GM18526 (cell line): ENCODE data around the gene DMRTC2.

Experiments
- POLR2A ChIP-seq: IDR thresholded peaks from 3 replicates; pipeline ENCODE4 v1.6.1; 2011; ENCODE audit not compliant: insufficient read length; ENCODE audit errors: extremely low read depth

Gene DMRTC2

GRCh38 chr19:41821003-41821735 lies 23.7 kb upstream of the DMRTC2 start:
- TF ChIP-seq POLR2A, result no peak

- no peak for TF ChIP-seq POLR2A
Measured at GRCh38 chr19:41837981-41838708, 6.7 kb upstream of the DMRTC2 start.

- TF ChIP-seq POLR2A, result no peak
Measured at GRCh38 chr19:41839211-41839610, 5.6 kb upstream of the DMRTC2 start.

GRCh38 chr19:41843371-41843770 lies 1.5 kb upstream of the DMRTC2 start:
- TF ChIP-seq POLR2A, result no peak

GRCh38 chr19:41844601-41845000 lies 241 bp upstream of the DMRTC2 start, which contains the start of gene LYPD4:
LYPD4 (minus strand) TSS chr19:41844683; CDS start chr19:41839285, 5,398 bp downstream.
- no peak for TF ChIP-seq POLR2A

- TF ChIP-seq POLR2A, result no peak
Measured at GRCh38 chr19:41845051-41845590, 279 bp downstream of the DMRTC2 start.

- no peak for TF ChIP-seq POLR2A
Measured at GRCh38 chr19:41847351-41848105, 2.7 kb downstream of the DMRTC2 start.

GRCh38 chr19:41848666-41849065 lies 3.8 kb downstream of the DMRTC2 start:
- TF ChIP-seq POLR2A, result no peak

- TF ChIP-seq POLR2A, result no peak
Measured at GRCh38 chr19:41849067-41849466, 4.2 kb downstream of the DMRTC2 start.

- no peak for TF ChIP-seq POLR2A
Measured at GRCh38 chr19:41850381-41850780, 5.5 kb downstream of the DMRTC2 start.

GRCh38 chr19:41851456-41851855 lies 6.6 kb downstream of the DMRTC2 start:
- TF ChIP-seq POLR2A, result no peak

- TF ChIP-seq POLR2A, result no peak
Measured at GRCh38 chr19:41853344-41853743, 8.5 kb downstream of the DMRTC2 start.

- no peak for TF ChIP-seq POLR2A
Measured at GRCh38 chr19:41853768-41854167, 8.9 kb downstream of the DMRTC2 start.

- TF ChIP-seq POLR2A, result no peak
Measured at GRCh38 chr19:41859213-41859617, 14.4 kb downstream of the DMRTC2 start.

- TF ChIP-seq POLR2A, result peak; percentile 96
Measured at GRCh38 chr19:41859618-41860418, 15.0 kb downstream of the DMRTC2 start, which contains the start of gene RPS19. RPS19 (plus strand) TSS chr19:41860255; CDS start chr19:41860775, 520 bp downstream.
